Neural progenitor cell (in vitro differentiated cells): ENCODE measurements around the gene CUEDC1.

Experiments used
- CTCF ChIP-seq: fragments of 200-600 bp; sonication (generic); IDR thresholded peaks from 2 replicates; pipeline ENCODE4 v1.5.1; 2017; ENCODE audit warnings: antibody characterized with exemption, mild to moderate bottlenecking
- EZH2 ChIP-seq: fragments of 200-600 bp; sonication (generic); IDR thresholded peaks from 2 replicates; pipeline ENCODE4 v1.6.1; 2017; ENCODE audit warnings: antibody characterized with exemption, mild to moderate bottlenecking, moderate library complexity
- EZH2phosphoT487 ChIP-seq: fragments of 200-600 bp; sonication (generic); IDR thresholded peaks from 2 replicates; pipeline ENCODE4 v1.6.1; 2017; ENCODE audit warnings: antibody characterized with exemption

GRCh38 chr17:57970710-57971109 lies 15.5 kb upstream of the CUEDC1 start:
- TF ChIP-seq CTCF (no peak), EZH2phosphoT487 (no peak), EZH2 (no peak)
